Spleen (tissue), 7 donors: ENCODE data around the gene ABI1.

Source experiments
- POLR2A ChIP-seq, 3 donors: fragments of 450-650 bp; IDR thresholded peaks; one replicate each; pipeline ENCODE4 v1.5.1; 2017; ENCODE audit warnings: antibody characterized with exemption in 3 of 3, mild to moderate bottlenecking in 1 of 3
- TF ChIP-seq, protein P1 (sequence below), 11 experiments: fragments of 200-600 bp in 7 of 11; fragments of 450-650 bp in 4 of 11; sonication (generic) in 4 of 11; IDR thresholded peaks in 8 of 11; conservative IDR thresholded peaks in 3 of 11; 1 replicate in 7 of 11; 2 replicates in 4 of 11; pipeline versions ENCODE4 v1.4.0 to v1.8.0; 2016 to 2021; ENCODE audit warnings: antibody characterized with exemption in 11 of 11, inconsistent platforms in 4 of 11, mild to moderate bottlenecking in 1 of 11
- donor health status: DM: no; HTN: no; CAD: no; lungs with moderate emphysema.
- donor health status: DM: no; HTN: no; CAD: no.
- donor health status: DM: no; HTN: no; CAD: no.

DNA sequence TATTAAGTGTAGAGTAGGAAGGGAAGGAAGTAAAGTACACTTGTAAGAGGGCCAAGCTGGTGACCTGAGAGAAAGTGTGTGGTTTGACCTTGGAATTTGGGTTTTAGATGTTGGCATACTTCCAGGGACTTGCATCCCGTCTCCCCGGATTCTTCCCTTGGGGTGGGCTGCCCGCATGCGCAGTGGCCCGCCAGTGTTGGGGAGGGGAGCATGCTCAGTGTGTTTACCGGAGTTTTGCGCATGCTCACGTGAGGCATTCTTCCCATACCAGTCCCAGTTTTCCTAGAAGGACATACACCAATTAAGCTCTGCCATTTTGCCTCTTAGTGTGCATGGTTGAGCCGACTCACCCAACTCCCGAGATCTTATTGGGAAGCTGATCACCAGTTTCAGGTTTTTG lies 153.8 kb downstream of the ABI1 start:
- TF ChIP-seq, protein P1, sequence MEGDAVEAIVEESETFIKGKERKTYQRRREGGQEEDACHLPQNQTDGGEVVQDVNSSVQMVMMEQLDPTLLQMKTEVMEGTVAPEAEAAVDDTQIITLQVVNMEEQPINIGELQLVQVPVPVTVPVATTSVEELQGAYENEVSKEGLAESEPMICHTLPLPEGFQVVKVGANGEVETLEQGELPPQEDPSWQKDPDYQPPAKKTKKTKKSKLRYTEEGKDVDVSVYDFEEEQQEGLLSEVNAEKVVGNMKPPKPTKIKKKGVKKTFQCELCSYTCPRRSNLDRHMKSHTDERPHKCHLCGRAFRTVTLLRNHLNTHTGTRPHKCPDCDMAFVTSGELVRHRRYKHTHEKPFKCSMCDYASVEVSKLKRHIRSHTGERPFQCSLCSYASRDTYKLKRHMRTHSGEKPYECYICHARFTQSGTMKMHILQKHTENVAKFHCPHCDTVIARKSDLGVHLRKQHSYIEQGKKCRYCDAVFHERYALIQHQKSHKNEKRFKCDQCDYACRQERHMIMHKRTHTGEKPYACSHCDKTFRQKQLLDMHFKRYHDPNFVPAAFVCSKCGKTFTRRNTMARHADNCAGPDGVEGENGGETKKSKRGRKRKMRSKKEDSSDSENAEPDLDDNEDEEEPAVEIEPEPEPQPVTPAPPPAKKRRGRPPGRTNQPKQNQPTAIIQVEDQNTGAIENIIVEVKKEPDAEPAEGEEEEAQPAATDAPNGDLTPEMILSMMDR (IDR thresholded peaks at IDR 0.05 in 8 of 11, conservative IDR thresholded peaks at IDR 0.05 in 3 of 11) = no peak
- no peak for TF ChIP-seq POLR2A (IDR thresholded peaks at IDR 0.05)
